Neuronal stem cell (in vitro differentiated cells): ENCODE measurements around the gene NEK2.
A peak's percentile ranks its signal among the peaks of the same experiment; 100 is the strongest.

Source experiments
- DNase-seq: peaks from one replicate; pipeline ENCODE4 v3.0.0-alpha.2; 2013; ENCODE audit warnings: low spot score
- H2AFZ ChIP-seq: one replicate; pipeline ENCODE4 v1.6.1; 2013; ENCODE audit warnings: mild to moderate bottlenecking, low read length, inconsistent platforms
- H2AK5ac ChIP-seq: 2 replicates; pipeline ENCODE4 v1.6.1; 2013; ENCODE audit warnings: low read depth, mild to moderate bottlenecking, inconsistent platforms, low read length, moderate library complexity, mixed read lengths
- H2BK120ac ChIP-seq: 2 replicates; pipeline ENCODE4 v1.6.1; 2013; ENCODE audit warnings: low read depth, mild to moderate bottlenecking, inconsistent platforms, low read length, moderate library complexity, mixed read lengths
- H2BK12ac ChIP-seq: one replicate; pipeline ENCODE4 v1.6.1; 2013; ENCODE audit warnings: low read length, inconsistent platforms
- H2BK15ac ChIP-seq: 2 replicates; pipeline ENCODE4 v1.6.1; 2013; ENCODE audit warnings: mild to moderate bottlenecking, low read length, inconsistent platforms, mixed read lengths
- H2BK5ac ChIP-seq: one replicate; pipeline ENCODE4 v1.6.1; 2013; ENCODE audit warnings: inconsistent platforms, mild to moderate bottlenecking, low read length, moderate library complexity
- H3K14ac ChIP-seq: one replicate; pipeline ENCODE4 v1.6.1; 2013; ENCODE audit warnings: low read length, inconsistent platforms
- H3K18ac ChIP-seq: 2 replicates; pipeline ENCODE4 v1.6.1; 2013; ENCODE audit warnings: low read length, inconsistent platforms
- H3K23ac ChIP-seq: 2 replicates; pipeline ENCODE4 v1.6.1; 2013; ENCODE audit warnings: low read depth, mild to moderate bottlenecking, mixed read lengths, low read length, inconsistent platforms; ENCODE audit not compliant: poor library complexity
- H3K27ac ChIP-seq: replicated peaks from 3 replicates; pipeline ENCODE4 v1.5.1; 2013; ENCODE audit warnings: low read length, inconsistent platforms
- H3K27me3 ChIP-seq, 3 experiments: 2 replicates each; pipeline ENCODE4 v1.6.1; 2013; ENCODE audit warnings: low read length in 3 of 3, mild to moderate bottlenecking in 2 of 3, inconsistent platforms in 1 of 3, low read depth in 1 of 3, mixed read lengths in 1 of 3, moderate library complexity in 1 of 3; ENCODE audit not compliant: control insufficient read depth in 3 of 3, insufficient read depth in 3 of 3
- H3K36me3 ChIP-seq, 2 donors: replicated peaks in 1 of 2; 2 replicates each; pipeline ENCODE4 v1.6.1; 2013; ENCODE audit warnings: low read length in 2 of 2; ENCODE audit not compliant: control insufficient read depth in 2 of 2, insufficient read depth in 2 of 2
- H3K4ac ChIP-seq: 2 replicates; pipeline ENCODE4 v1.6.1; 2013; ENCODE audit warnings: inconsistent platforms, mild to moderate bottlenecking, low read length, moderate library complexity
- H3K4me1 ChIP-seq, 2 donors: 1 replicate in 1 of 2; 2 replicates in 1 of 2; pipeline ENCODE4 v1.6.1; 2013; ENCODE audit warnings: low read length in 2 of 2, low read depth in 1 of 2; ENCODE audit not compliant: control insufficient read depth in 2 of 2, insufficient read depth in 1 of 2
- H3K4me2 ChIP-seq: one replicate; pipeline ENCODE4 v1.6.1; 2013; ENCODE audit warnings: mild to moderate bottlenecking, low read length, inconsistent platforms; ENCODE audit not compliant: insufficient read depth, poor library complexity, severe bottlenecking
- H3K4me3 ChIP-seq, 2 donors: 2 replicates each; pipeline ENCODE4 v1.5.1; 2013; ENCODE audit warnings: low read length in 2 of 2, mild to moderate bottlenecking in 2 of 2, inconsistent platforms in 1 of 2, moderate library complexity in 1 of 2
- H3K79me1 ChIP-seq: one replicate; pipeline ENCODE4 v1.6.1; 2013; ENCODE audit warnings: low read depth, mild to moderate bottlenecking, inconsistent platforms, low read length, moderate library complexity
- H3K9ac ChIP-seq: one replicate; pipeline ENCODE4 v1.6.1; 2013; ENCODE audit warnings: mild to moderate bottlenecking, low read depth, low read length, inconsistent platforms; ENCODE audit not compliant: poor library complexity
- H3K9me3 ChIP-seq, 2 donors: replicated peaks in 1 of 2; 2 replicates each; pipeline versions ENCODE3 to v1.6.1; 2013; ENCODE audit warnings: low read length in 2 of 2, mild to moderate bottlenecking in 2 of 2, inconsistent platforms in 1 of 2, low read depth in 1 of 2, mixed read lengths in 1 of 2, moderate library complexity in 1 of 2; ENCODE audit not compliant: control insufficient read depth in 2 of 2, insufficient read depth in 1 of 2
- H4K8ac ChIP-seq: one replicate; pipeline ENCODE4 v1.6.1; 2013; ENCODE audit warnings: low read depth, mild to moderate bottlenecking, inconsistent platforms, low read length, moderate library complexity
- H4K91ac ChIP-seq: one replicate; pipeline ENCODE4 v1.6.1; 2013; ENCODE audit warnings: low read length, low read depth, mild to moderate bottlenecking, inconsistent platforms; ENCODE audit not compliant: poor library complexity
- WGBS, 2 donors: extraction: QIAGEN DNeasy Blood & Tissue Kit; methylation state at CpG; one replicate each; pipeline ENCODE4 v1.1.7; 2013; ENCODE audit warnings: missing lambda C conversion rate in 2 of 2, mixed read lengths in 1 of 2; ENCODE audit not compliant: insufficient read length in 2 of 2, insufficient replicate concordance in 1 of 2; ENCODE audit errors: extremely low coverage in 2 of 2; 5-methylcytosine and 5-hydroxymethylcytosine counted together

NEK2 gene

GRCh38 chr1:211685823-211686222, 10.4 kb upstream of the NEK2 start:
- no peak overlapping the region for H3K4me3 ChIP-seq
- WGBS, 2 donors, result no CpG with 5 or more reads among the region's 7 CpGs
- H3K14ac ChIP-seq, result no peak overlapping the region
- peaks cover 0 to 3% (median 0%) of the 10 kb centered on the region in 3 experiments for H3K27me3 ChIP-seq
- no peak overlapping the region for H2AFZ ChIP-seq
- no peak overlapping the region for H3K4me2 ChIP-seq
- no peak overlapping the region for H4K91ac ChIP-seq
- H3K4me1 ChIP-seq, result peaks cover 0 to 2% of the 10 kb centered on the region in 2 donors
- H3K27ac ChIP-seq, result no peak overlapping the region
- H3K9me3 ChIP-seq, result no peaks in the 10 kb centered on the region
- no peak overlapping the region for H2BK12ac ChIP-seq
- no peak overlapping the region for H3K4ac ChIP-seq
- H4K8ac ChIP-seq, result no peak overlapping the region
- no peak overlapping the region for H2BK5ac ChIP-seq
- H3K79me1 ChIP-seq, result no peaks in the 10 kb centered on the region
- H3K9ac ChIP-seq, result peak overlapping the region; percentile 7
- no peak overlapping the region for H2BK120ac ChIP-seq
- H3K36me3 ChIP-seq, result no peaks in the 10 kb centered on the region
- no peak for DNase-seq
- H2AK5ac ChIP-seq, result no peak overlapping the region
- no peak overlapping the region for H3K23ac ChIP-seq
- no peak overlapping the region for H2BK15ac ChIP-seq
- no peak overlapping the region for H3K18ac ChIP-seq

GRCh38 chr1:211684791-211685190, 9.4 kb upstream of the NEK2 start:
- no peak overlapping the region for H4K91ac ChIP-seq
- H2AK5ac ChIP-seq, result no peak overlapping the region

DNA sequence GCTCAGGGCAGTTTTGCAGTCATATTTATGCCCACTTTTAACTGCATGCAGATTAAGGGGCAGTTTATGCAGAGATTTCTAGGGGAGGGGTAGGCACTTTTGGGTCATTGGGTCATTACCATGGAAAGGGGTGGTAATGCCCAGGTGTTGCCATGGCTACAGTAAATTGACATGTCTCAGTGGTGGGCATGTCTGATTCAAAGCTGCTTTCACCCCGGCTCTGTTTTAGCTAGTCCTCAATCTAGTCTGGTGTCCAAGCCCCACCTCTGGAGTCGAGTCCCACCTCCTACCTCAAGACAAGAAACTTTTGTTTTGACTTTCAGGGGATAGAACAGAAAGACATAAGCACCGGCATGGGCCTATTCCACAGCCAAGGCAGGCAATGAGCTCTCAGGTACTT, 8.9 kb upstream of the NEK2 start:
- H2BK12ac ChIP-seq, result no peak overlapping the region
- H3K36me3 ChIP-seq, result no peaks in the 10 kb centered on the region
- H3K4me1 ChIP-seq, result peaks cover 0 to 2% of the 10 kb centered on the region in 2 donors
- no peak for DNase-seq
- no peak overlapping the region for H3K9ac ChIP-seq
- no peak overlapping the region for H4K8ac ChIP-seq
- no peak overlapping the region for H3K23ac ChIP-seq
- no peak overlapping the region for H2BK120ac ChIP-seq
- no peaks in the 10 kb centered on the region for H3K79me1 ChIP-seq
- no peak overlapping the region for H4K91ac ChIP-seq
- no peaks in the 10 kb centered on the region for H3K9me3 ChIP-seq
- H3K4me3 ChIP-seq, result no peak overlapping the region
- no peak overlapping the region for H3K4ac ChIP-seq
- H3K27ac ChIP-seq, result no peak overlapping the region
- H2BK5ac ChIP-seq, result no peak overlapping the region
- H2AK5ac ChIP-seq, result no peak overlapping the region
- H3K27me3 ChIP-seq, result no peaks in the 10 kb centered on the region
- peak overlapping the region; percentile 24 for H2AFZ ChIP-seq
- no peak overlapping the region for H3K14ac ChIP-seq
- no peak overlapping the region for H3K18ac ChIP-seq
- H2BK15ac ChIP-seq, result no peak overlapping the region
- no peak overlapping the region for H3K4me2 ChIP-seq
- WGBS, 2 donors, result no CpG with 5 or more reads among the region's 3 CpGs

More at GRCh38 chr1:211684791-211685190, 9.4 kb upstream of the NEK2 start:
- no peak overlapping the region for H3K23ac ChIP-seq
- peak overlapping the region; percentile 24 for H2AFZ ChIP-seq
- no peak overlapping the region for H3K4me3 ChIP-seq
- H3K79me1 ChIP-seq, result no peaks in the 10 kb centered on the region
- H2BK12ac ChIP-seq, result no peak overlapping the region
- H3K18ac ChIP-seq, result no peak overlapping the region
- no peak overlapping the region for H4K8ac ChIP-seq
- H2BK5ac ChIP-seq, result no peak overlapping the region
- no peak overlapping the region for H2BK15ac ChIP-seq
- peaks cover 0 to 2% of the 10 kb centered on the region in 2 donors for H3K4me1 ChIP-seq
- no peak overlapping the region for H3K4me2 ChIP-seq
- no peaks in the 10 kb centered on the region for H3K27me3 ChIP-seq
- WGBS, 2 donors, result no CpG with 5 or more reads among the region's 3 CpGs
- DNase-seq, result no peak
- no peaks in the 10 kb centered on the region for H3K36me3 ChIP-seq
- no peaks in the 10 kb centered on the region for H3K9me3 ChIP-seq
- no peak overlapping the region for H3K14ac ChIP-seq
- H3K4ac ChIP-seq, result no peak overlapping the region
- H2BK120ac ChIP-seq, result no peak overlapping the region
- H3K9ac ChIP-seq, result no peak overlapping the region
- H3K27ac ChIP-seq, result no peak overlapping the region

- WGBS, 2 donors, result no CpG with 5 or more reads among the region's 8 CpGs
- Histone ChIP-seq H3K4me2 (no peak overlapping the region), H3K79me1 (no peaks in the 10 kb centered on the region), H3K9ac (no peak overlapping the region), H3K23ac (peak overlapping the region; percentile 11), H3K14ac (no peak overlapping the region), H2AFZ (no peak overlapping the region), H3K27ac (no peak overlapping the region), H3K4me3 (peak overlapping the region in 1 of 2 donors; percentile 61), H2BK5ac (no peak overlapping the region), H3K4me1 (peaks cover 0 to 2% of the 10 kb centered on the region in 2 donors), H2BK12ac (no peak overlapping the region), H3K18ac (no peak overlapping the region), H3K4ac (no peak overlapping the region), H2BK120ac (no peak overlapping the region), H2AK5ac (no peak overlapping the region), H4K8ac (no peak overlapping the region), H2BK15ac (no peak overlapping the region), H3K36me3 (no peaks in the 10 kb centered on the region), H4K91ac (peak overlapping the region; percentile 15), H3K9me3 (no peaks in the 10 kb centered on the region), H3K27me3 (no peaks in the 10 kb centered on the region)
- no peak for DNase-seq
Observed at GRCh38 chr1:211683396-211684297, 8.2 kb upstream of the NEK2 start.
